Mesenteric fat pad (tissue), 1 donor: ENCODE data around the gene CEP250. TPM values are rescaled to one million over a fixed set of nuclear protein-coding genes. Genes with fewer than 3 reads are reported as not detected.

Experiments used
- DNase-seq: peaks from one replicate; pipeline ENCODE4 v3.0.0-alpha.2; 2020; ENCODE audit warnings: low spot score
- total RNA-seq: library from RNA; stranded (reverse); fragmentation: NEBNext Ultra II Directional; extraction: Animal tissue kit (Norgen Biotek cat#: 25700); gene quantifications from one replicate; pipeline ENCODE4 v1.2.1, GENCODE V29; 2021
- donor health status: DM: yes; HTN: yes; CAD: no.

CEP250 gene
- total RNA-seq, 1 donor from 2014 or later, result 19.3 TPM

GRCh38 chr20:35490736-35491181 is 35.4 kb downstream of the CEP250 start:
- no peak for DNase-seq

- DNase-seq, result no peak
Observed at GRCh38 chr20:35491823-35492222, 36.4 kb downstream of the CEP250 start.

- no peak for DNase-seq
Observed at GRCh38 chr20:35492352-35492751, 37.0 kb downstream of the CEP250 start.

GRCh38 chr20:35496481-35496880 is 41.1 kb downstream of the CEP250 start:
- no peak for DNase-seq

GRCh38 chr20:35497320-35497719 is 41.9 kb downstream of the CEP250 start:
- no peak for DNase-seq

GRCh38 chr20:35497780-35498189 is 42.4 kb downstream of the CEP250 start:
- DNase-seq, result no peak

- no peak for DNase-seq
Observed at GRCh38 chr20:35499271-35499670, 43.9 kb downstream of the CEP250 start.

GRCh38 chr20:35502352-35502751 is 47.0 kb downstream of the CEP250 start:
- no peak for DNase-seq

GRCh38 chr20:35503281-35503680 is 47.9 kb downstream of the CEP250 start:
- no peak for DNase-seq

GRCh38 chr20:35503841-35504561 is 48.6 kb downstream of the CEP250 start:
- no peak for DNase-seq

GRCh38 chr20:35504751-35505150 is 49.4 kb downstream of the CEP250 start:
- no peak for DNase-seq

GRCh38 chr20:35506179-35506578 is 50.8 kb downstream of the CEP250 start:
- DNase-seq, result no peak

GRCh38 chr20:35506872-35507638 is 51.7 kb downstream of the CEP250 start:
- DNase-seq, result no peak

- DNase-seq, result no peak
Observed at GRCh38 chr20:35508493-35509218, 53.3 kb downstream of the CEP250 start.

GRCh38 chr20:35510951-35511735 is 55.7 kb downstream of the CEP250 start:
- no peak for DNase-seq

- no peak for DNase-seq
Observed at GRCh38 chr20:35511814-35512420, 56.5 kb downstream of the CEP250 start.

- no peak for DNase-seq
Observed at GRCh38 chr20:35514371-35514932, 59.1 kb downstream of the CEP250 start.

GRCh38 chr20:35515341-35515740 is 59.9 kb downstream of the CEP250 start:
- no peak for DNase-seq

- no peak for DNase-seq
Observed at GRCh38 chr20:35515949-35516645, 60.7 kb downstream of the CEP250 start.

- DNase-seq, result no peak
Observed at GRCh38 chr20:35517125-35517524, 61.7 kb downstream of the CEP250 start.
